Measurements from ENCODE around the gene BBS2. TPM values are rescaled to one million over a fixed set of nuclear protein-coding genes. Genes with fewer than 3 reads are reported as not detected.

The BBS2 gene
- polyA plus RNA-seq, 1 donor from 2014 or later: 197 TPM

- H3K4me3 ChIP-seq (ENCODE audit: low read length): no peak overlapping the region
- H4K20me1 ChIP-seq (ENCODE audit: insufficient read depth): no peaks in the 10 kb centered on the region
- no peaks in the 10 kb centered on the region for H3K27me3 ChIP-seq (ENCODE audit: insufficient read depth, low read depth, low read length)
- TF ChIP-seq CTCF (IDR thresholded peaks at IDR 0.05; ENCODE audit: poor library complexity, severe bottlenecking): no peak
- TF ChIP-seq POLR2AphosphoS5 (IDR thresholded peaks at IDR 0.05): no peak
- TF ChIP-seq SMC3 (conservative IDR thresholded peaks at IDR 0.05; ENCODE audit: poor library complexity): no peak
- no peak for TF ChIP-seq EP300 (conservative IDR thresholded peaks at IDR 0.05; ENCODE audit: poor library complexity, severe bottlenecking)
- no peak for TF ChIP-seq TAF1 (IDR thresholded peaks at IDR 0.05; ENCODE audit: low read depth)
- no peak for TF ChIP-seq REST (IDR thresholded peaks at IDR 0.05; ENCODE audit: borderline replicate concordance)
- no peak for TF ChIP-seq RAD21 (conservative IDR thresholded peaks at IDR 0.05)
- no peak for TF ChIP-seq EZH2 (IDR thresholded peaks at IDR 0.05; ENCODE audit: borderline replicate concordance, insufficient read depth, low read length, poor library complexity, severe bottlenecking)
- no peak for TF ChIP-seq MXI1 (conservative IDR thresholded peaks at IDR 0.05; ENCODE audit: poor library complexity, severe bottlenecking)
- no peak overlapping the region for H3K4me2 ChIP-seq (ENCODE audit: low read length)
- H3K9me2 ChIP-seq (ENCODE audit: insufficient read depth, low read length): no peaks in the 10 kb centered on the region
- no peak overlapping the region for H3K9ac ChIP-seq (ENCODE audit: low read length)
- no peaks in the 10 kb centered on the region for H3K9me3 ChIP-seq (ENCODE audit: low read length)
- no peak overlapping the region for H2AFZ ChIP-seq (ENCODE audit: low read depth, low read length)
- H3K36me3 ChIP-seq (ENCODE audit: insufficient read depth, low read length): peaks cover 13% of the 10 kb centered on the region
- H3F3A ChIP-seq (ENCODE audit: insufficient read depth, low read length, poor library complexity, severe bottlenecking): no peaks in the 10 kb centered on the region
- no peaks in the 10 kb centered on the region for H3K79me2 ChIP-seq (replicated peaks; ENCODE audit: insufficient read depth, low read length)
- H3K27ac ChIP-seq (ENCODE audit: low read length): no peak overlapping the region
These were observed 56.7 kb downstream of the BBS2 start for GRCh38 chr16:56463153-56463552.

GRCh38 chr16:56462064-56462796 is 57.6 kb downstream of the BBS2 start:
- H3K27me3 ChIP-seq (ENCODE audit: insufficient read depth, low read depth, low read length): no peaks in the 10 kb centered on the region
- no peaks in the 10 kb centered on the region for H3F3A ChIP-seq (ENCODE audit: insufficient read depth, low read length, poor library complexity, severe bottlenecking)
- no peaks in the 10 kb centered on the region for H3K9me2 ChIP-seq (ENCODE audit: insufficient read depth, low read length)
- H3K4me3 ChIP-seq (ENCODE audit: low read length): no peak overlapping the region
- no peak overlapping the region for H3K4me2 ChIP-seq (ENCODE audit: low read length)
- no peak overlapping the region for H2AFZ ChIP-seq (ENCODE audit: low read depth, low read length)
- H3K79me2 ChIP-seq (replicated peaks; ENCODE audit: insufficient read depth, low read length): no peaks in the 10 kb centered on the region
- TF ChIP-seq REST (IDR thresholded peaks at IDR 0.05; ENCODE audit: borderline replicate concordance) (no peak), EZH2 (IDR thresholded peaks at IDR 0.05; ENCODE audit: borderline replicate concordance, insufficient read depth, low read length, poor library complexity, severe bottlenecking) (no peak), MXI1 (conservative IDR thresholded peaks at IDR 0.05; ENCODE audit: poor library complexity, severe bottlenecking) (no peak), EP300 (conservative IDR thresholded peaks at IDR 0.05; ENCODE audit: poor library complexity, severe bottlenecking) (no peak), SMC3 (conservative IDR thresholded peaks at IDR 0.05; ENCODE audit: poor library complexity) (no peak), TAF1 (IDR thresholded peaks at IDR 0.05; ENCODE audit: low read depth) (no peak)
- H4K20me1 ChIP-seq (ENCODE audit: insufficient read depth): no peaks in the 10 kb centered on the region
- peaks cover 9% of the 10 kb centered on the region for H3K36me3 ChIP-seq (ENCODE audit: insufficient read depth, low read length)
- no peak overlapping the region for H3K27ac ChIP-seq (ENCODE audit: low read length)
- no peak overlapping the region for H3K9ac ChIP-seq (ENCODE audit: low read length)
- no peaks in the 10 kb centered on the region for H3K9me3 ChIP-seq (ENCODE audit: low read length)
